Forelimb muscle (tissue), 1 donor: ENCODE measurements around the gene FMO3. TPM values are rescaled to one million over a fixed set of nuclear protein-coding genes. Genes with fewer than 3 reads are reported as not detected.

Experiments
- DNase-seq: peaks from one replicate; pipeline ENCODE4 v3.0.0-alpha.2; 2013; ENCODE audit warnings: low read depth
- polyA plus RNA-seq: library from polyadenylated mRNA; unstranded; fragments of 120-200 nt; gene quantifications from one replicate; pipeline ENCODE4 v1.2.1, GENCODE V29; 2013; ENCODE audit not compliant: insufficient read length

Gene FMO3
- polyA plus RNA-seq, 1 donor, result 0.19 TPM

DNA sequence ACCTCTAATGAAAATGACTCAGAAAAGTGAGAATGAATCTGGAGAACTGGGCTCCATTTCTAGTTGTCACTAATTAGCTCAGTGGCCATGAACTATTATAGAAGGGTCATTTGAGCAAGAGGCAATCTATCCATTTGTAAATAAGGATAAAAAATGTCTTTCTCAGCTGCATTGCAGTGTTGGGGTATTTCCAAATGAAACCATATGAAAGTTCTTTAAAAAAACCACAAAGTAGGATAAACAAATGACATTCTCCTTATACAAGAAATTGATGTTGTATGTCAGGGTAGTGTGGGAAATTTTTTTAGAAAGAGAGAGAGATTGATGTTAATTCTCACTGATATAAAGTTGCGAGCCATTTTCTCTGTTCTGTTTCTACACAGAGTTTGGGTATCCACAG lies 26.0 kb downstream of the FMO3 start:
- no peak for DNase-seq

DNA sequence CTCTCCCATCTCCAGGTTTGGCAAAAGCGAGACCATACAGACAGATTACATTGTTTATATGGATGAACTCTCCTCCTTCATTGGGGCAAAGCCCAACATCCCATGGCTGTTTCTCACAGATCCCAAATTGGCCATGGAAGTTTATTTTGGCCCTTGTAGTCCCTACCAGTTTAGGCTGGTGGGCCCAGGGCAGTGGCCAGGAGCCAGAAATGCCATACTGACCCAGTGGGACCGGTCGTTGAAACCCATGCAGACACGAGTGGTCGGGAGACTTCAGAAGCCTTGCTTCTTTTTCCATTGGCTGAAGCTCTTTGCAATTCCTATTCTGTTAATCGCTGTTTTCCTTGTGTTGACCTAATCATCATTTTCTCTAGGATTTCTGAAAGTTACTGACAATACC lies 26.4 kb downstream of the FMO3 start:
- DNase-seq, result no peak

GRCh38 chr1:171119648-171120047 lies 28.9 kb downstream of the FMO3 start:
- DNase-seq, result no peak

DNA sequence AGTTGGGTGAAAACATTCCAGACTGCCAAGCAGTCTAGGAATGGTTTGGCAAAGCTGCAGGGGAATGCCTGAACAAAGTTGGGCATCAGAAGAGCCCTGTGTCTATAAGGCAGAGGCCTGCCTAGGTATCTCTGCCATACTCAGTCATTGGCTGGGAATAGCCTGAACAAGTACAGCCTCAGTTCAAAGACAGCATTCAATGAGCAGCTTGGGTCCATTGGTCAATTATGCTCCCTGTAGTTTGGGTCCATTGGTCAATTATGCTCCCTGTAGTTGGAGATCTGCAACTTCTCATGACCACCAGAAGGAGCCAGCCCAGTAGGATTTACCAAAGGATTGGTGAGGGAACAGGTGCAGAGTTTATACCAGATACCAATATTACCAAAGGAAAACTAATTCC lies 31.6 kb downstream of the FMO3 start:
- DNase-seq, result no peak

DNA sequence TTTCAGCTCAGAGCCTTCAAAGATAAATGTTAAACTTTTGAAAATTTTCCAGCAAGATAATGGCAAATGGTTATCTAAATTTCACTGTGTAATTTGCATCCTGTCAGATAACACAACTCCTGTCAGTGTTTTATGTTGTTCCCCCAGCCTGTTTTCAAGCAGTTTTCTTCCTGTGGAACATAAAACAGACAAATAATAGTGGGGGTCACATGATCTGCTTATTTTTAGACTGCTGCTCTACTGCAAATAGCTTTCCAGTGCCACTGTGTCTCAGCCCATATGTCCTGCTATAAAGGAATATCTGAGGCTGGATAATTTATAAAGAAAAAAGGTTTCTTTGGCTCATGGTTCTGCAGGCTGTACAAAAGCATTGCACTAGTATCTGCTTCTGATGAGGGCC lies 32.2 kb downstream of the FMO3 start:
- DNase-seq, result no peak

GRCh38 chr1:171126504-171126903 lies 35.8 kb downstream of the FMO3 start:
- DNase-seq, result no peak

DNA sequence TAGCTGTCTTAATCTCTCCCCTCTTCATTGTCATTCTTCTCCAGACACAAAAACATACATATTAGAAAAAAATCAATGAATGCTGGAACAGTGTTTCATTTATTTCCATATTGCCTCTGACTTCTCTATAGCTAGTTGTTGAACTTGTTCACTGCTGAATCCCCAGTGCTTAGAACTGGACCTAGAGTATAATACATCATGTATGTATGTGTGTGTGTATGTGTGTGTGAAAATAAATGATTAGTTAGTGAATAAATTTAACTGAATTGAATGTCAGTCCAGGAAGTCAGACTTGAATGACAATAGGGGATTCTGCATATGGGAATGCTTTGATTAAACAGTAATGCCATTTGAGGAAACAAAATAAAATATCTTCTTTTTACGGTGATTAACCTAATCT lies 36.4 kb downstream of the FMO3 start:
- DNase-seq, result no peak

- DNase-seq, result no peak
Measured at GRCh38 chr1:171127501-171127900, 36.8 kb downstream of the FMO3 start.

DNA sequence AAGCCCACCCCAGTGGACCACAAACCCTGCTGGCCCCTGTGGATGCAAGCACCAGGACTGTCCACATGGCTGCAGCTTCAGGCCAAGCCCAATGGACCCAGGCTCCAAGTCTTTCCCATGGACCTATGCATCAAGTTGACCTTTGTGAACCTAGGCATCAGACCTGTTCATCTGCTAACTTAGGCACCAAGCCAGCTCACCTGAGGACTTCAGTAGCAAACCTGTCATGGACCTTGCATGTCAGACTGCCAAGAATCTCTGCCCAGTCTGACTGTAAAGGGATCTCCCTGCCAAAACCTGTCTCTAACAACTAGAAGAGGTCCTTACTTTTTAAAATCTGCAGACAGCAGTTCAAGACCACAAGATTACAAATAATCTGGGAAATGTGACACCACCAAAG lies 37.8 kb downstream of the FMO3 start:
- DNase-seq, result no peak

GRCh38 chr1:171134204-171134923 lies 43.7 kb downstream of the FMO3 start:
- no peak for DNase-seq

DNA sequence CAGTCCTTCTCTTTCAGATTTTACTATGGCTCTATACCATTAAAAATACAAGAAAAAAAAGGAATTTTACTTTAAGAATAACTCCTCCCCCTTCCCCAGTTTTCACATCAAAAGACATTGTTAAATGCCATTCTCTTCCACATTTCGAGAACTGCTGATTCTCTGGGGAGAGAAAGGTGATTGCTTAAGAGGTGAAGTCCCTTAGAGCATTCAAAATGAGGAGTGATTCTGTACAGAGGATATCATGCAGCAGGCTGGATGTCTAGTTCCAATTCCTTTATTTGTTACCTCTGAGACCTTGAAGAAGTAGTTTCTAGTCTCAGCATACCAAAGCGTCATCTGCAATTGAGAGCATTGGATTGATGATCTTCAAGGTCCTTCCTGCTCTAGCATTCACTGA lies 46.9 kb downstream of the FMO3 start:
- no peak for DNase-seq

DNA sequence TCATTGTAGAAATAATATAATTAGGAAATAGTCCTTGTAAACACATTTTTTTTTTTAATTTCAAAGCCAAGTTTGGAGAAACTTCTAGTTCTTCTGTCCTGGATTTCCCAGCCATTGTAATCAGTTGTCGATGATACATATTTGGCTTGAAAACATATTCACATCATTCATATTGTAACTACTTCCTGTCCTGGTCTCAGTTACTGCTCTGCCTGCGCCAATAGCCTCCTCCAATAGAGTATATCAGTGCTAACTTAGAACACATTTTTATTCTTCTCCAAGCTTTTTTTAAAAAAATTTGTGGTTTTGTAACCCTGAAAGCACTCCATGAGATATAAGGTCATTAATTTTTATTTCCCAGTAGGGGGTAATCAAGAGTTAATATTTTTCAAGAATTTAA lies 48.3 kb downstream of the FMO3 start:
- DNase-seq, result peak; percentile 55

DNA sequence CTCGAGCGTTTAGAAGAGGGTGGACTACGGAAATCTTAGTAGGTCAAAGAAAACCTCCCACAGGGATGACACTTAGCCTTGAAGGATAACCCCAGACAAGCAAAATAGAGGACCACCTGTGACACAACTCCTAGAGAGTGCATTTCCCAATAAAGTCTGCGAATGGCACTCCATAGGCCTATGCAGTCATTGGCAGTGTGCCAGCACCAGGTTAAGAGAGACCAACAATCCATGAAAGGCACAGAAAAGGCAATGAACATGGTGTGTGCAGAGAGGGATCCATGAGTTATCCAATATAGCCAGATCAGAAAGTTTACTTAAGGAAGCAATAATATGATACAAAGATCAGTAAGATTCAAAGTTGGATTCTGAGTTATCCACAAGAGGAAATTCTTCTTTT lies 49.2 kb downstream of the FMO3 start:
- DNase-seq, result no peak

GRCh38 chr1:171140401-171140800 lies 49.7 kb downstream of the FMO3 start:
- DNase-seq, result no peak

- no peak for DNase-seq
Measured at GRCh38 chr1:171140956-171141687, 50.4 kb downstream of the FMO3 start.

DNA sequence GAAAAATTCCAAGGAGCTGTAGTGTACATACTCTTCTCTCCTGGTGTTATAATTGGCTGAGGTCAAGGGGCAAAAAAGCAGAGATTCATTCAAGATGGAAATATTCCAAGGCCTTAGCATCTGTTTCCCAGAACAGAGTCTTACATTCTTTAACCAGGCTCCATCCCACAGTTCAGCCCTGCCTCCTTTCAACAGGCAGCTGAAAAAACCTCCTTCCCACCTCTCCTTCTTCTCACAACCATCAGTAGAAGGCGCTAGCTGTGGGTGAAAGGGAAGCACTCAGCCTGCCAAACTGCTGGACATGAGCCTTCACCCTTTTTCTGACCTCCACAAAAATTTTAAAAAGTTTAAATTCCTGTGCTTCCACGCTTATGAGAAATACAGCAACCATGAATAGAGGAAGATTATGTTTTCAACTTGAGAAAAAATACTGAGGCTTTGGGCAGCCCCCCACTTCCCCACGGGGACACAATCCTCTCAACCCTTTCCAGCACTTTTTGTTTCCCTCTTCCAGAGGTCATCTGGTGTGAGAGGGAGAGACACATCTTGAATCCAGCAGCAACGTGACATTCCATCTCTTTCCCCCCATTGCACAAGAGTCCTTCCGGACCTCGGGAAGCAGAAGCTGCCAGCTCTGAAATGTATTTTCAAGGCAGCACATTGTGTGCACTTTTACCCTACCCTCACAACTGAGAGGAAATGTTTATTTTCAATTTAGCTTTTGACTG lies 51.1 kb downstream of the FMO3 start:
- DNase-seq, result peak; percentile 95

DNA sequence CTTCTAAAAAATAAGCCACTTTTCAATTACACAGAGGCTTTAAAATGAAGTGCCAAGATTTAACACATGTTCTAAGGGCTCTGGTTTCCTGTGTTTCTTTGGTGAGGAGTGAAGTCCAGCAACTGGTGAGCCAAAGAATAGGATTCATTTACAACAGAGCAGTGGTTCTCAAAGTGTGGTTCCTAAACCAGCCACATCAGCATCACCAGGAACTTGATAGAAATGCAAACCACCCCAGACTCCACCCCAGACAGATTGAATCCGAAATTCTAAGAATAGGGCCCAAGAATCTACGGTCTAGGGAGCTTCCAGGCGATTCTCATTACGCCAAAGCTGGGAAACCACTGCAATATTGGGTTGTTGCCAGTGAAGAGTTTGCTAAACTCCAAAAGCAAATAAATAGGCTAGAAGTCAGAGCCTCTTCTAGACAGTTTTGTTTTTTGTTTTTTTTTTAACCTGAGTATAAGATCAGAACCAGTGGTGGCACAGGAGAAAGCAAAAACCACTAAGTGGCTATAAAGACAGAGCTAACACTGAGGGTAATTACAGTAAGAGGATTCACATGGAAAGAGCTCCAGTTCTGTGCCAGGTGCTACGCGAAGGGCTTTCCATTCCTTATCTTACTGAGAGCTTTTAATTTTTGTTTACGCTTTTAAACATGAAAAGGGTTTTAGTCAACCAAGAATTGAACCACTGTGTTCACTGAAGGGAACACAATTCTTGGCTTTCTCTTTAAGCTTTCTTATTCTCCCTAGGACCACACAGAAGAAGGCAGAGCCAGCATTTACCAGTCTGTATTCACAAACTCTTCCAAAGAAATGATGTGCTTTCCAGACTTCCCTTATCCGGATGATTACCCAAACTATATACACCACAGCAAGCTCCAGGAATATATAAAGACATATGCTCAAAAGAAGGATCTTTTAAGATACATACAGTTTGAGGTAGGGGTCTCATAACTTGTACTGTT lies 52.0 kb downstream of the FMO3 start:
- peak; percentile 68 for DNase-seq

DNA sequence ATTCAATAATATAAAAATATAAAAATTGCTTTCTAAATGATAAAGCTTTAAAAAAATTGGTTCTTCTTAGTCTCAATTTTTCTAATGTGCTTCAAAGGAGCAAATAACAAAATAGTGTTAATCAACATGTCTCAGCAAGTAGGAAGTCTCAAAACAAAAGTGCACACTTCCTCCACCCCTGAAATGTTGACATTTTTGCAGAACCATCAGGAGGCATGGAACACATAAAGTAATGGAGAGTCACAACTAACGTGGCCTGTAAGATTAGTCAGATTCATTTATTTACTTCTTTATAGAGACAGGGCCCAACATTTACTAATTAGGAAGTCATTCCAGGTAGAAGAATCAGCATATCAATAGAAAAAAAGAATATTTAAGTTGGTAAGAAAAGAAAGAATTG lies 59.5 kb downstream of the FMO3 start:
- DNase-seq, result no peak

- no peak for DNase-seq
Measured at GRCh38 chr1:171152549-171152948, 61.8 kb downstream of the FMO3 start.

- DNase-seq, result no peak
Measured at GRCh38 chr1:171155484-171155883, 64.8 kb downstream of the FMO3 start.

DNA sequence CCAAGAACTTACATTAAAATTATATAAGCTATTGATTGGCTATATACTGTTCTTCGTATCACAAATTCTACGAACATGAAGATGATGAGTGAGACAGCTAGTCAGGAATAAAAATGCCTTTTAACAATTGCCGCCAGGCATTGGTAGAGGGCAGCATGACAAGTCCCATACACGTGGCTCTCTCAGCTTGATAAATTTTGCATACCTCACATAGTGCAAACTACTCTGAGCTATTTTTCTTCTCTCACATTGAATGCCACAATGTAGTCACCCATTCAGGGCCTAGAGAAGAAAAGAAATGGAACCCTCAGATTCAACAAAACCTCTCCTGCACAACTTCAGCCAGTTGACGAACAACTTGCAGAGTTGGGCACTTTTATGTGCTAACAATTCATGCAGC lies 67.4 kb downstream of the FMO3 start:
- no peak for DNase-seq

DNA sequence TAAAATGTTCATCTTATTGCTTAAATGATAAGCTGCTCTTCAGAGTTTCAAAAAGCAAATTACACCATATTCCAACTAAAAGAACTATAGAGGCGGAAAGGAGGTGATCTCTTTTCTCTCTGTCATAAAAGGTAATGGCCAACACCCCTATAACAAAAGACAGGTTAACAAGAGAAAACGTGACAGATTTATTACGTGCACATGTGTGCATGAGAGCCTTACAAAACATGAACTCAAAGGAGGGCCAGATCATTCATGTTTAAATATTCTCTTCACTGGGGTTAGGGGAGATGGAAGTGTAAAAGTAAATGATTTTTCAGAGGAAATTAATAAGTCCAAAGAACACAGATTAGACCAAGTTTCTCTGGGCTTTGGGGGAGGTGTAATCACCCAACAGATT lies 67.8 kb downstream of the FMO3 start:
- no peak for DNase-seq
